Endothelial cell of hepatic sinusoid (primary cell): ENCODE results near the gene AGAP1.

Experiments
- in situ Hi-C: cut with HindIII; loops from 2 replicates; pipeline ENCODE4 v1.10.0; 2017; ENCODE audit warnings: low sequenced_read_pairs

Gene AGAP1

DNA sequence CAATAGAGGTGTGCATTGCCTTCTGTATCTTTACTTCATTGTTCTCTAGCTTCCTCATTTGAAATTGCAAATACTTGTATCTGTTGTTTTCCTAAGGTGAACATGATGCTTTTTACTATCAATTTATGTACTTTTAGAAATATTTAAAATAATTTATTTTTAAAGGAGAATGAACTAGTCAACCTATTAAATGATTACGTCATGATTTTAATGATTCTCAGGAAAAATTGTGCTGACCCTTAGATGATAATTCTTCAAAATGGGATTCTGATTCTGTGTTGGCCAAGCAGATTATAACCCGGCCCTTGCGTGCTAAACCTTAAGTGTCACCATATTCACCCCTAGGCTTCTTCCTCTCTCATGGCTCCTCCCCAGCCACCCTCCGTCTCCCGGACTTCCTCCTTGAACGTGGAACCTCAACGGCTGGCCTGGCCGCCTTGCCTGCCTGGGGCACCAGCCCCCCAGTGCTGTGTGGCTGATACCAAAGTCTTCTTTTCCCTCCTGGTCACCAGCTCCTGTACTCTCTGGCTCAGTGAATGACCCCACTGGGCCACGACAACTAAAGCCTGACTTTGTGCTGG lies 382.3 kb downstream of the AGAP1 start:
- in situ Hi-C loops, result no loop called here

GRCh38 chr2:235877275-235877802 lies 383.5 kb downstream of the AGAP1 start:
- in situ Hi-C loops, result no loop called here

GRCh38 chr2:235879116-235879515 lies 385.3 kb downstream of the AGAP1 start:
- in situ Hi-C loops, result no loop called here

DNA sequence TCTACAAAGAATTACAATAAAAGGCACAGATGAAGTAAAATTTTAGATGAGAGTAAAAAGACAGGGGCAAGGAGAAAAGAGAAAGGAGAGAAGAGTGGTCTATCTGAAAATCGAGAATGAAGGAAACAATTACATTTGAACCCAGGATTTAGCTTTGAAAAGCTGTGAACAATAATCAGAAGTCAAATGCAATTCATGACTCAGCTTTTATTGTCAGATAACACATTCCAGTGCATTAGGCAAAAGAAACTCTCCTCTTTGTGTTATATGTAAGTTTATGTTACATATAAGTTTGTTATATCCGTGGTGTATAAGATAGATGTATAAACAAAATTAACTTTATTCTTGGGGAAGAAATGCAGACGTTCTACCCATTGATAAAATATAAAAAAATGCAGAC lies 389.8 kb downstream of the AGAP1 start:
- in situ Hi-C loops, result no loop called here

DNA sequence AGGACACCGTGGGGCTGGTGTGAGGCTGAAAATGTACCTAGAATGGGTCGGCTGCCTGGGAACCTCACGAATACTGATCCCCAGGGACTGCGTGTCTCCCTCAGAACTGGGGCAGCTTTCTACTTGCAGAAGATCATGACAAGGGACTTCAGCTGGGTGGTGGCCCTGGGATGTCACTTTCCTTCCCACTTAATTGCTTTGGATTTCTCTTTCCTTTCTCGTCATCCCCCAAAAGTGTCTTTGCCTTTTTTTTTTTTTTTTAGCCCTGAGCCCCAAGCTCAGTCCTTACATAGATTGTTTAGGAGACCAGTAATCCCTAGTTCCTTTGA lies 395.4 kb downstream of the AGAP1 start:
- in situ Hi-C loops, result no loop called here

GRCh38 chr2:235893129-235893698 lies 399.4 kb downstream of the AGAP1 start:
- in situ Hi-C loops, result no loop called here

DNA sequence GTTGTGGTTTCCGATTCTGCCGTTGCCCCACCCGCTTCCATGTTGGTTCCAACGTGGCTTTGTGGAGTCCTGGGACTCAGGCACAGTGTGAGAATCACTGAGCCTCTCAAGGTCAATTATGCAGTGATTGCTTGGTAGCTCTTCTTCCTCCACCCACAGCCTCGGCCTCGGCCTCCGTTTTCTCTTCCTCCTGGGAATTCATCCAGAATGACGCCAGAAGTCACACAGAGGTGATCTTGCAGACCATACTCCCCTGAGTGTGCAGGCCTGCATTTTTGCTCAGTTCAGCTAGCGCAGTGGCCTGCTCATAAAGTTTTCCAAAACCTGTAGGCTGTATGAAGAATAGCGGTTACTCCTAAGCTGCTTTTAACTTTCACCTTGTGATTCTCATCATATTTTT lies 401.0 kb downstream of the AGAP1 start:
- in situ Hi-C loops, result no loop called here

DNA sequence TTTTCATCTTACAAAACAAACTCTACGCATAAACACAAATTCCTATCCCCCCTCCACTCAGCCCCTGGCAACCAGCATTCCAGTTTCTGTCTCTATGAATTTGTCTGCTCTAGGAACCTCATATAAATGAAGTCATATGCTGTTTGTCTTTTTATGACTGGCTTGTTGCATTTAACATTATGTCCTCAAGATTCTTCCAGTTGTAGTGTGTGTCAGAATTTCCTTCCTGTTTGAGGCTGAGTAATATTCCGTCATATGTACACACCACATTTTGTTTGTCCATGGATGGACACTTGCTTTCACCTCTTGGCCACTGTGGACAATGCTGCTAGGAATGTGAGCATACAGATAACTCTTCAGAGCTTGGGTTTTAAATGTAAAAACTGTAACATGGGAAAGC lies 402.2 kb downstream of the AGAP1 start:
- in situ Hi-C loops, result no loop called here

- in situ Hi-C loops, result no loop called here
Observed at GRCh38 chr2:235897992-235898391, 404.1 kb downstream of the AGAP1 start.

DNA sequence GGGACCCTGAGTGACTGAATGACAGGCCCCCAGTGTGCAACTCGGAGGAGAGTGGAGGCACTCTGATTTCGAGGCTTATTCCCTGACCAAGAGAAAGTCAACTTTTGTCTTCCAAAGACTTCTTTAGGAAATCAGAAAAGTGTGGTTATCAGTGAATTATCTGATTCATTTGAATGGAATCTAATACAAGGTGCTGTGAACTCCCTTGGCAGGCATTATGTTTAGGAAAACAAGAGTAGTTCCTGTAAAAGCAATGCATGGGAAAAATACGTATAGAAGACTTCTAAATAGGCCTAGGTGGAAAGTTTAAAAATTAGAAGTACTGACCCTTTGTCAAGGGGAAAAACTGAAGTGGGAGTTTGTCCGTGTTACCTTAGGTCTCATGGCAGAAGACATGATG lies 404.9 kb downstream of the AGAP1 start:
- in situ Hi-C loops, result no loop called here

GRCh38 chr2:235900631-235901030 lies 406.8 kb downstream of the AGAP1 start:
- in situ Hi-C loops, result loop anchor here (5.0 kb wide), 1 partner anchor 53 kb away; no protein-coding TSS in a partner anchor

DNA sequence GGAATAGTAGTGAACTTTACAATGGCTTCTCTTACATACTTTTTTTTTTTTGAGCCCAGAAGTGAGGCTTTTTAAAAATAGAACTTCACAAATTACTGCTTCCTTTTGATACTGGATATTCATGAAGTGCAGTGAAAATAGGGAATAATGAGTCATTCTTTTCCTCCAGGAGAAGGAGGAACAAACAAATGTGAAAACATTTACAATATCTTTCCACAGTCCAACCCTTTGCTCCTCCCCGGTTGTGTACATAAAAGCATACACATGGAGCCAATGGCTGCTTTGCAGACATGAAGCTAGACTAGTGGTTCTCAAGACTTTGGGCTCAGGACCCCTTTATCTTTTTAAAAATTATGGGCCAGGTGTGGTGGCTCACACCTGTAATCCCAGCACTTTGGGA lies 407.4 kb downstream of the AGAP1 start:
- in situ Hi-C loops, result loop anchor here (5.0 kb wide), 1 partner anchor 54 kb away; no protein-coding TSS in a partner anchor

- in situ Hi-C loops, result loop anchor here (5.0 kb wide), 1 partner anchor 57 kb away; no protein-coding TSS in a partner anchor
Observed at GRCh38 chr2:235903782-235904584, 410.1 kb downstream of the AGAP1 start.

DNA sequence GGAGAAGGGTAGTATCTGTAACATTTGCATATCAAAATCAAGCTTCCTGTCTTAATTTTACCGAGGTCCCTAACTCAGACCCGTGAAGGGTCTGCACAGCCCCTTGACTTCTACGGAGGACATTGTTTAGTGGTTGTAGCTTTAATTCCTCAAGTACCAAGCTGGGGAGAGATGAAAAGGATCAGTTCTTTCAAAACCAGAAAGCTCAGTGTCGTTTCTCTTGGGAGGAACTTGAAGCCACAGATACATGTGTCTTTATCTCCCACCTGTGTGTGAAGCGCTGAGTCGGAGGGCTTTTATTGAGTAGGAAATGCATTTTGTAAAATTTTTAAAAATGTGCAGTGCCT lies 410.7 kb downstream of the AGAP1 start:
- in situ Hi-C loops, result loop anchor here (5.0 kb wide), 1 partner anchor 57 kb away; no protein-coding TSS in a partner anchor

- in situ Hi-C loops, result no loop called here
Observed at GRCh38 chr2:235908826-235909225, 415.0 kb downstream of the AGAP1 start.

DNA sequence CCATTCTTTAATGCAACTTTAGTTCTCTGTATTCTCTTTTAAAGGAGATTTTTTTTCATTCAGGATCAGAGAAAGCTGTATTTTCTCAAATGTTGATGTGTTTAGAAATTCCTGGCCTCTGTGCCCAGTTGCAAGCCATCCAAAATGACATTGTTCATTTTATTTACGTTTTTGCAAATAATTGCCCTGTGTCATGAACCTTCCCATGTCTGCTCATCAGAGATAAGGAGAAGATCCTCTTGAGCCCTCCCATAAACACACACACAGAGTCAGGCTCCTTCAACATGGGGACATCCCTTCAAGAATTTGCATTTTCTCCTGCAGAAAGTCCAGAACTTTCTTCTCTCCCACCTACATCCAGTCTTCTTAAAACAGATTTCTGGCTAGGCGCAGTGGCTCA lies 415.5 kb downstream of the AGAP1 start:
- in situ Hi-C loops, result no loop called here

DNA sequence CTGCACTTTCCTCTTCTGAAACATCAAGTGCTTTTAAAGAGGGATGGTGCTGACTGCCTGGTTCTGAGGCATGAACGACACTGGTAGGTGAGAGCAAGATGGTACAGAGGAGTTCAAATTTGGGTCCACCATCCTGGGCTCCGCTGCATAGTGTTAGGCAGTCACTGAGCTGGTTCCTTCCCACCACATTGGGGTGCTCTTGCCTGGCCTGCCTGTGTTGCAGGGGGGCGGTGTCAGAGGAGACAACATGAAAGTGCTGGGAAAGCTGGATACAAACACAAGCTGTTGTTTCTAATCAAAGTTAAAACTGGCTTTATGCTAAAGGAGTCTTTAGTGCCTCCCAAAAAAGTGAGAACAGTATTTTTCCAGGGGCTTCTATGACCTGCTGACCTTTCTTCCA lies 416.2 kb downstream of the AGAP1 start:
- in situ Hi-C loops, result no loop called here

DNA sequence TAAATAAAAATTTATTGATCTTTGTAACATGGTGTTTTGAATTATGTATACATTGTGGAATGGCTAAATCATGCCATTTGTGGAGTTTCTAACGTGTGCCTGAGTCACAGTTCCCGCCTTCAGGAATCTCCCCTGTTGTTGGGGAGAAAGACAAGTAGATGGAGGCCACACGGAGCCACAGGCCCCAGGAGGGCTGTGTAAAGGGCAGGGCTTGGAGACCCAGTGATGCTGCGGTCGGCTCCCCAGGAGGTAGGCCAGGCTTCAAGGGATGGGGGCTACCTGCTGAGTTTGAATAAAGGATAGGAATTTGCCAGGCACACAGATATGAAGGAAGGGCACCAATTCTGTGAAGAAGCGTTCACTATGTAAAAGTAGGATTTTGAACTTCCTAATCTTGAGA lies 417.3 kb downstream of the AGAP1 start:
- in situ Hi-C loops, result no loop called here

- in situ Hi-C loops, result no loop called here
Observed at GRCh38 chr2:235911633-235912233, 417.9 kb downstream of the AGAP1 start.

- in situ Hi-C loops, result no loop called here
Observed at GRCh38 chr2:235914756-235915155, 420.9 kb downstream of the AGAP1 start.

DNA sequence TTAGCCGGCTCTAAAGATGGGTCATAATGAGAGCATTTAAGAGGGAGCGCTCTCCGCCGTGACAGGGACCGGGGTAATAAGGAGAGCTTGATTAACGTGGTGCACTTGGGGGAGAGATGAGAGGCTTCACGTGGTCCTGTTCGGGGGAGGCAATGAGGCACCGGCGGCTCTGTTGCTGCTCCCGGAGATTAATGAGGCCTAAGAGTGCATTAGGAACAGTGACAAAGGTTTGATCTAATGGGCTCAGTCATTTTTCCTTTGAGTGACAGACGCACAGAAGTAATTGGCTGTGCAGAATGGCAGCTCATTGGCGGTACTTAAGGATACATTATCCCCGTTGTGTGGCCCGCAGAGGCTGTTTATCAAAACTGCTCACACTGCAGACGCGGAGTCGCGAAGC lies 423.7 kb downstream of the AGAP1 start:
- in situ Hi-C loops, result no loop called here

DNA sequence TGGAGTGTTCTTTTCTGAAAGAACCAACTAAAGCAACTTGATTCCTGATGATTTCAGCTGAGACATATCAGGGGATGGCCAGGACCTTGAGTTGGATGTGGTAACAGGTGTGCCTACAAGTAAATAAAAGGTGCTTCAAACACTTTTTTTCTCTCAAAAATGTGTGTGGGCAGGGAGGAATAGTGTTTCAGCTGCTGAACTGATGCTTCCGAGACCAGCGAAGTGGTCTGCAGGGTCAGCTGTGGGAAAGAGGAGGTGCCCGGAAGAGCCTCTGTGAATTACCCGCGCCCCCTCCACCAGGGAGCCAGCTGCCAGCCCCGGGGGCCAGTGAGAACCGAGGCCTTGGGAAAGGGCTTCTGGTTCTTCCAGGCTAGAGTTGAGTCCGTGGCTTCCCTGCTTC lies 425.0 kb downstream of the AGAP1 start:
- in situ Hi-C loops, result no loop called here
